CD4-positive, alpha-beta T cell treated with Interleukin-12 subunit alpha and Interleukin-12 subunit beta, for 1 hour (primary cell): ENCODE measurements around the gene SEC22A.

ENCODE experiments used
- DNase-seq: peaks from one replicate; pipeline ENCODE4 v3.0.0-alpha.2; 2020

The SEC22A gene

GRCh38 chr3:123311201-123311600, 109.5 kb downstream of the SEC22A start:
- DNase-seq = no peak

GRCh38 chr3:123312331-123313265, 110.9 kb downstream of the SEC22A start:
- DNase-seq = no peak

- DNase-seq = no peak
Observed at GRCh38 chr3:123313889-123314288, 112.1 kb downstream of the SEC22A start.

GRCh38 chr3:123314359-123315270, 112.9 kb downstream of the SEC22A start:
- DNase-seq = no peak

DNA sequence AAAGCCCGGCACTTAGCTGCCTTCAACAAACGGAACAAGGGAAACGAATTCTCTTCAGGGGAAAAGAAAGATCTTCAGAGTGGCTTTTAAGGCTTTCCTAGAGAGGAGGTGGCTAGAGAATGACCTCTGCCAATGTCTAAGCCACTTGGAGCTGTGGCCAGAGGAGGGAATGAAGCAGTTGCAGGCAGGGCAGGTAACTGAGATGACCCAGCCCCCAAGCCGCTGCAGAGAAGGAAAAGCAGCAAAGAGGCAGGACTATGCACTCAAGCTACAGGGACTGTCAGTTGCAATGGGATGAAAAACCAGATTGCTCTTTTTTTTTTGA, 113.5 kb downstream of the SEC22A start:
- no peak for DNase-seq

- no peak for DNase-seq
Observed at GRCh38 chr3:123317716-123318115, 116.0 kb downstream of the SEC22A start.

- no peak for DNase-seq
Observed at GRCh38 chr3:123318374-123318773, 116.6 kb downstream of the SEC22A start.

- no peak for DNase-seq
Observed at GRCh38 chr3:123319760-123320159, 118.0 kb downstream of the SEC22A start.

DNA sequence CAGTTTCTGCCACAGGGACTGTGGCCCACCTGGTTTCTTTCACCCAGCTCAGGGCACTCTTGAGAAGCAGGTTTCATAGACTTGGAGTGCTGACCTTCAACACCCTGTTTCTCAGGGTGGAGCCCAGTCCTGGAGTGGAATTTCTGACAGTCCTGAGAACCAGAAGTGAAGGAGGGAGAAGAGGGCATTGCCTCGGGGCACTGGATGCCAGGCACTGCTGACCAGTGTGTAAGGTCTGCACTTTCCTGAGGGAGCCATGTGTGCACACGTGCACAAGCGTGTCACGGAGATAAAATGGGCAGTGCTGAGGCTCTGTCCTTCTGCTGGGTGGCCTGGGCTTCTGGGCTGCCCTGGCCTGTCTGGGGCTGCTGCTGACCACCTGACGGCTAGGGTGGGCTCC, 118.5 kb downstream of the SEC22A start:
- DNase-seq = no peak

DNA sequence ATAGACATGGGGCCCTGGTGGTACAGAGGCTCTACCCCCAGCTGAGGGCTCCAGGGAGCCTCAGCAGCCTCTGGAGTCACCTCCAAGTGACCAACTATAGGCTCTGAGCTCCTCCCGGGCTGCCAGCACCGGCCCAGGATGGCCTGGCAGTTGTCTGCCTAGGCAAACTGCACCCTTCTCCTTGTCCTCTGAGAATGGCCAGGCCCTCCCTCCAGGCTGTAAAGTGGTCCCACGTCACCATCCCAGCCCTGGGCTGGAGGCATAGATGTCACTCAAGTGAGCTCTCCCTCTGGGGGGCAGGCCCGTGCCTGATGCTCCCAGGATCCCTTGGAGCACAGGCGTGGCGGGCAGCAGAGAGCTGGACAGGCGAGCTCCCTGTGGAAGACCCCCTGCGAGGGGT, 120.1 kb downstream of the SEC22A start:
- no peak for DNase-seq

GRCh38 chr3:123322866-123323265, 121.1 kb downstream of the SEC22A start:
- no peak for DNase-seq
